HepG2 (cell line): ENCODE results near the gene SPATC1L. TPM values are rescaled to one million over a fixed set of nuclear protein-coding genes. Genes with fewer than 3 reads are reported as not detected.

Source experiments
- ATAC-seq: fragments of 200-7000 bp; cut with Tn5 transposase; 3 replicates; pipeline ENCODE4 v1.9.1; 2020; ENCODE audit warnings: mild to moderate bottlenecking, moderate library complexity
- BruUV-seq: library from RNA; stranded (reverse); fragments of 400-500 nt; replicated peaks from 2 replicates; lab custom pipeline; 2021; lab: Mats Ljungman, UMichigan
- CTCF ChIA-PET: fragments of 300-600 bp; formaldehyde crosslinking; extraction: SDS; loops from one replicate; lab custom pipeline; 2021; ENCODE audit warnings: low total read pairs, inconsistent platforms, low intra/inter-chr PET ratio; lab: Yijun Ruan, JAX
- POLR2A ChIA-PET: fragments of 350-600 bp; sonication (Branson Sonifier 250); formaldehyde crosslinking; loops from one replicate; lab custom pipeline; 2020; ENCODE audit warnings: antibody characterized with exemption, inconsistent platforms; lab: Yijun Ruan, JAX
- DNase-seq: peaks from one replicate; pipeline ENCODE4 v3.0.0-alpha.2; 2015; ENCODE audit warnings: low spot score
- FAIRE-seq: peaks from 3 replicates; lab custom pipeline; 2011; peaks lifted over from hg19 to GRCh38; lab: Jason Lieb, UNC
- H2AFZ ChIP-seq: one replicate; pipeline ENCODE4 v1.6.1; 2011; ENCODE audit warnings: low read length, inconsistent platforms
- H3K27ac ChIP-seq: fragments of 300-600 bp; 3 replicates; pipeline ENCODE4 v1.8.0; 2011; ENCODE audit warnings: mixed run types, mild to moderate bottlenecking, mixed read lengths, low read length, inconsistent platforms; ENCODE audit not compliant: insufficient read depth; ENCODE audit errors: extremely low read length
- H3K27me3 ChIP-seq, 2 experiments: fragments of 200-600 bp in 1 of 2; 2 replicates in 1 of 2; 3 replicates in 1 of 2; pipeline versions ENCODE4 v1.6.0 to v1.8.0; 2011; ENCODE audit warnings: low read length in 2 of 2, mild to moderate bottlenecking in 2 of 2, moderate library complexity in 2 of 2, inconsistent platforms in 1 of 2; ENCODE audit not compliant: insufficient read depth in 2 of 2, control insufficient read depth in 1 of 2
- H3K36me3 ChIP-seq, 2 experiments: fragments of 200-600 bp in 1 of 2; replicated peaks in 1 of 2; 2 replicates in 1 of 2; 3 replicates in 1 of 2; pipeline versions ENCODE4 v1.5.1 to v1.8.0; 2011; ENCODE audit warnings: low read length in 2 of 2, inconsistent platforms in 1 of 2; ENCODE audit not compliant: insufficient read depth in 2 of 2, control insufficient read depth in 1 of 2
- H3K4me1 ChIP-seq: 2 replicates; pipeline ENCODE4 v1.5.1; 2012; ENCODE audit warnings: low read length, inconsistent platforms; ENCODE audit not compliant: insufficient read depth
- H3K4me2 ChIP-seq: 2 replicates; pipeline ENCODE4 v1.6.0; 2011; ENCODE audit warnings: low read depth, low read length, inconsistent platforms
- H3K4me3 ChIP-seq, 3 experiments: fragments of 200-600 bp in 1 of 3; sonication (generic), shearing (Covaris generic) in 1 of 3; replicated peaks in 1 of 3; 2 replicates each; pipeline ENCODE4 v1.5.1; 2011 to 2016; ENCODE audit warnings: low read length in 3 of 3, inconsistent platforms in 2 of 3, low read depth in 2 of 3, mild to moderate bottlenecking in 2 of 3, control low read depth in 1 of 3, mixed read lengths in 1 of 3; ENCODE audit not compliant: insufficient read depth in 1 of 3
- H3K79me2 ChIP-seq: one replicate; pipeline ENCODE4 v1.6.1; 2011; ENCODE audit warnings: low read length, inconsistent platforms; ENCODE audit not compliant: insufficient read depth
- H3K9ac ChIP-seq: 2 replicates; pipeline ENCODE4 v1.6.0; 2011; ENCODE audit warnings: mild to moderate bottlenecking, low read depth, low read length, inconsistent platforms; ENCODE audit not compliant: insufficient read depth
- H3K9me3 ChIP-seq: 2 replicates; pipeline ENCODE4 v1.5.1; 2012; ENCODE audit warnings: mild to moderate bottlenecking, low read length
- H4K20me1 ChIP-seq: 2 replicates; pipeline ENCODE4 v1.6.0; 2011; ENCODE audit warnings: inconsistent platforms, mild to moderate bottlenecking, low read length, moderate library complexity; ENCODE audit not compliant: insufficient read depth
- AGO2 ChIP-seq: fragments of 200-400 bp; formaldehyde crosslinking; optimal IDR thresholded peaks from 2 replicates; pipeline ENCODE3; 2017; ENCODE audit warnings: mild to moderate bottlenecking, low read depth, low read length, moderate library complexity
- PATZ1 ChIP-seq: sonication (generic); formaldehyde crosslinking; IDR thresholded peaks from 2 replicates; pipeline ENCODE4 v1.4.0; 2020; ENCODE audit warnings: missing genetic modification reagents
- POLR2A ChIP-seq, 2 experiments: IDR thresholded peaks; 2 replicates each; pipeline ENCODE4 v1.6.1; 2011; ENCODE audit warnings: low read depth in 2 of 2, low read length in 2 of 2, mild to moderate bottlenecking in 1 of 2, moderate library complexity in 1 of 2; ENCODE audit not compliant: insufficient read depth in 1 of 2
- RBFOX2 ChIP-seq: fragments of 200-400 bp; formaldehyde crosslinking; IDR thresholded peaks from 2 replicates; pipeline ENCODE4 v1.6.1; 2017; ENCODE audit warnings: low read depth, mild to moderate bottlenecking, low read length
- TAF15 ChIP-seq: fragments of 200-400 bp; formaldehyde crosslinking; IDR thresholded peaks from one replicate; pipeline ENCODE4 v1.6.1; 2018; ENCODE audit warnings: mild to moderate bottlenecking, low read depth, low read length; ENCODE audit not compliant: poor library complexity, severe bottlenecking
- ZNF12 ChIP-seq: sonication (generic); formaldehyde crosslinking; IDR thresholded peaks from 2 replicates; pipeline ENCODE4 v1.5.0; 2020; ENCODE audit warnings: missing genetic modification reagents
- ZNF572 ChIP-seq: sonication (generic); formaldehyde crosslinking; IDR thresholded peaks from 2 replicates; pipeline ENCODE4 v1.5.1; 2020; ENCODE audit warnings: mild to moderate bottlenecking, missing genetic modification reagents
- ZNF687 ChIP-seq: sonication (generic); formaldehyde crosslinking; IDR thresholded peaks from 2 replicates; pipeline ENCODE4 v1.5.1; 2020; ENCODE audit warnings: mild to moderate bottlenecking, missing genetic modification reagents, moderate library complexity
- WGBS: methylation state at CpG from one replicate; pipeline ENCODE4 v1.1.6; 2017; ENCODE audit warnings: low lambda C conversion rate; 5-methylcytosine and 5-hydroxymethylcytosine counted together
- in situ Hi-C: cut with HindIII; loops from 2 replicates; pipeline ENCODE4 v1.10.0; 2017; ENCODE audit warnings: low pct_unique_long_range_greater_than_20kb; ENCODE audit not compliant: extremely low pct_ligation_motif_present
- intact Hi-C: fragments of 100-400 bp; cut with micrococcal nuclease; formaldehyde crosslinking; loops from one replicate; pipeline ENCODE4 v1.10.0; 2022; ENCODE audit not compliant: unreplicated experiment
- polyA plus RNA-seq, 8 experiments: library from polyadenylated mRNA; depleted of rRNA in 3 of 8; stranded (reverse) in 7 of 8; unstranded in 1 of 8; fragments of >200 nt; fragmentation: Illumina TruSeq in 4 of 8; extraction: Trizol in 4 of 8; gene quantifications; 2 replicates each; pipeline versions ENCODE4 v1.2.1 to v1.2.3, GENCODE V29; 2011 to 2016; ENCODE audit warnings: low read depth in 4 of 8, missing spikeins in 1 of 8, mixed read lengths in 1 of 8; ENCODE audit not compliant: insufficient read depth in 1 of 8
- total RNA-seq, 5 experiments: library from RNA; depleted of rRNA; stranded (reverse); fragments of >200 nt; fragmentation: Illumina TruSeq; extraction: Trizol; gene quantifications; 2 replicates each; pipeline ENCODE4 v1.2.3, GENCODE V29; 2016; ENCODE audit warnings: low read depth in 1 of 5

The SPATC1L gene
- total and polyA plus RNA-seq, 2 of the 13 experiments (the other 11 are each of a cell fraction or from before 2014, with no cell fraction given) = 1.4 to 3.3 TPM

- H4K20me1 ChIP-seq = peaks cover 8% of the 10 kb centered on the region; the same call in 1 of the 2 replicates
- no peaks in the 10 kb centered on the region; a peak in 2 of 5 replicates for H3K27me3 ChIP-seq
- FAIRE-seq (no peak), ATAC-seq (no peak; the same call in 2 of the 3 replicates), DNase-seq (no peak)
- peaks cover 20% of the 10 kb centered on the region for H3K79me2 ChIP-seq
- intact Hi-C loops = no loop called here
- in situ Hi-C loops = no loop called here
- ChIA-PET CTCF (no interaction called here), POLR2A (no interaction called here)
- H3K9me3 ChIP-seq = no peaks in the 10 kb centered on the region
- BruUV-seq = no TSS peak
- no peak overlapping the region for H3K4me3 ChIP-seq
- H2AFZ ChIP-seq = no peak overlapping the region
- peaks cover 2 to 25% of the 10 kb centered on the region in 2 experiments; a peak in 4 of 5 replicates for H3K36me3 ChIP-seq
- no peak overlapping the region for H3K9ac ChIP-seq
- TF ChIP-seq ZNF12 = peak; percentile 63; the same call in 1 of the 2 replicates
- TF ChIP-seq RBFOX2 = peak; percentile 62; the same call in 1 of the 2 replicates
- TF ChIP-seq AGO2 = peak; percentile 23
- no peak for TF ChIP-seq ZNF572
- 0 out of 2 replicates have a peak, but pooled peaks have one; percentile 3 for TF ChIP-seq ZNF687 (CRISPR knock-in tag)
- no peak for TF ChIP-seq TAF15
- 0 out of 2 replicates have a peak, but pooled peaks have one; percentile 22 for TF ChIP-seq PATZ1 (CRISPR knock-in tag)
- 0 out of 4 replicates have a peak, but pooled peaks of 1 of the 2 experiments have one; percentile 18 for TF ChIP-seq POLR2A (IDR thresholded peaks at IDR 0.05; ENCODE audit: insufficient read depth in 1 of 2, low read depth in 2 of 2, low read length in 2 of 2)
- no peak overlapping the region for H3K27ac ChIP-seq
- H3K4me2 ChIP-seq = no peak overlapping the region
- whole genome bisulfite sequencing = 89% methylated on average over 5 of the region's 19 CpGs
- H3K4me1 ChIP-seq = peaks cover 55% of the 10 kb centered on the region
Observed at GRCh38 chr21:46150073-46150472, 34.2 kb downstream of the SPATC1L start.
